ENCODE measurements around the gene TIMM10.
A peak's percentile ranks its signal among the peaks of the same experiment; 100 is the strongest.
"Not testable (repeated sequence)": the region's sequence is repeated elsewhere in the genome, so short reads cannot be mapped to it uniquely, and the experiment has no call there.

TIMM10 gene

GRCh38 chr11:57539342-57539741 lies 8.8 kb upstream of the TIMM10 start:
- Histone ChIP-seq H3K9ac (ENCODE audit: low read length) (no peak overlapping the region), H3K4me1 (ENCODE audit: control insufficient read depth, insufficient read depth, low read length) (no peaks in the 10 kb centered on the region), H3K36me3 (ENCODE audit: control insufficient read depth, insufficient read depth, low read length, severe bottlenecking) (no peaks in the 10 kb centered on the region), H3K4me3 (ENCODE audit: low read length) (no peak overlapping the region), H3K9me3 (ENCODE audit: control insufficient read depth, low read length) (no peaks in the 10 kb centered on the region), H3K27me3 (replicated peaks; ENCODE audit: control insufficient read depth, insufficient read depth, low read length) (no peaks in the 10 kb centered on the region)
- no peak for DNase-seq (ENCODE audit: low read depth)

DNA sequence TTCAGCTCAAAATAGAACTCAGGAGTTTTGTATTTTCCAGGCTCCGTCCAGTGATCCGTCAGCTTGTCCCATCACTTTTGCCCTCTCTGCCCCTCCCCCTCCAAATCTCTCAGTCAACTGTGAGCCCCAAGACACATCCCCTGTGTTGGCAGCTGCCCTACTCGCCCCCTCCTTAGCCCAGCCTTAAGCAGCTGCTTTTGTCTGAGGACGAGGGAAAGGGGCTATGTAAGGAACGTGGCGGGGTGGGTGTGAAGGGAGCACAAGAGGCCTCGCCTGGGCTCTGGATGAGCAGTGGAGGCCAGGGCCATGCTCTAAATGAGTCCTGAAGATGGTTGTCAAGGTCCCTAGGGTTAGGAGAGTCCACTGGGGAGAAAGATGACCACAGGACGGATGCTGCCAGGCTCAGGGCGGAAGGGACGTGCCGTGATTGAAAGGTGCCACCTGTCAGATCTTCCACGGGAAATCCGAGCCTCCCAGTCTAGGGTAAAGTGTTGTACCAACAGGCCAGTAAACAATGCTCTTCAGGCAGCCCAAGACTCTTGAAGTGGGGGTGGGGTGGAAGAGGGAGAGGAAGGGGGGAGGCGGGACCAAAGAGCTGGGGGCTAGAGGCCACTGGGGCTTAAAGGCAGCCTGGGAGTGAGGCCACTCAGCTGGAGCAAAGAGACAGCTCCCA lies 6.5 kb upstream of the TIMM10 start, which contains the start of gene SMTNL1:
Gene SMTNL1, plus strand, starts transcription at position 649 of the 673 bp plus-strand sequence. CDS start 5,048 bp downstream, outside the sequence.
- Histone ChIP-seq H3K4me3 (ENCODE audit: low read length) (no peak within 1 kb of the TSS), H3K27me3 (replicated peaks; ENCODE audit: control insufficient read depth, insufficient read depth, low read length) (no peaks in the 10 kb centered on the region), H3K36me3 (ENCODE audit: control insufficient read depth, insufficient read depth, low read length, severe bottlenecking) (no peaks in the 10 kb centered on the region), H3K4me1 (ENCODE audit: control insufficient read depth, insufficient read depth, low read length) (no peaks in the 10 kb centered on the region), H3K9me3 (ENCODE audit: control insufficient read depth, low read length) (no peaks in the 10 kb centered on the region), H3K9ac (ENCODE audit: low read length) (no peak within 1 kb of the TSS)
- no peak for DNase-seq (ENCODE audit: low read depth)

DNA sequence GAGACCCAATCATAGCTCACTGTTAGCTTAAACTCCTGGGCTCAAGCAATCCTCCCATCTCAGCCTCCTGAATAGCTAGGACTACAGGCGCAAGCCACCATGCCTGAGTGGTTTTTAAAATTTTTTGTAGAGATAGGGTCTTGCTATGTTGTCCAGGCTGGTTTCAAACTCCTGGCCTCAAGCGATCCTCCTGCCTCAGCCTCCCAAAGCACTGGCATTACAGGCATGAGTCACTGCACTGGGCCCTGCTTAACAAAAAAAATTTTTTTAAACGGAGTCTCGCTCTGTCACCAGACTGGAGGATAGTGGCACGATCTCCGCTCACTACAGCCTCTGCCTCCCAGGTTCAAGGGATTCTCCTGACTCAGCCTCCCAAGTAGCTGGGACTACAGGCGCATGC lies 3.9 kb upstream of the TIMM10 start:
- not testable (repeated sequence) for H3K9ac ChIP-seq (ENCODE audit: low read length); H3K4me3 ChIP-seq (ENCODE audit: low read length); DNase-seq (ENCODE audit: low read depth); H3K9me3 ChIP-seq (ENCODE audit: control insufficient read depth, low read length); H3K36me3 ChIP-seq (ENCODE audit: control insufficient read depth, insufficient read depth, low read length, severe bottlenecking); H3K27me3 ChIP-seq (replicated peaks; ENCODE audit: control insufficient read depth, insufficient read depth, low read length)
- peaks cover 11% of the 10 kb centered on the region for H3K4me1 ChIP-seq (ENCODE audit: control insufficient read depth, insufficient read depth, low read length)

GRCh38 chr11:57530215-57530595 lies 349 bp downstream of the TIMM10 start:
- Histone ChIP-seq H3K4me3 (ENCODE audit: low read length) (peak overlapping the region; percentile 99), H3K27me3 (replicated peaks; ENCODE audit: control insufficient read depth, insufficient read depth, low read length) (no peaks in the 10 kb centered on the region), H3K36me3 (ENCODE audit: control insufficient read depth, insufficient read depth, low read length, severe bottlenecking) (peaks cover 4% of the 10 kb centered on the region), H3K4me1 (ENCODE audit: control insufficient read depth, insufficient read depth, low read length) (peaks cover 14% of the 10 kb centered on the region), H3K9ac (ENCODE audit: low read length) (peak overlapping the region; percentile 98), H3K9me3 (ENCODE audit: control insufficient read depth, low read length) (no peaks in the 10 kb centered on the region)
- DNase-seq (ENCODE audit: low read depth), result no peak

- H3K4me1 ChIP-seq (ENCODE audit: control insufficient read depth, insufficient read depth, low read length), result peaks cover 14% of the 10 kb centered on the region
- H3K9me3 ChIP-seq (ENCODE audit: control insufficient read depth, low read length), result no peaks in the 10 kb centered on the region
- DNase-seq (ENCODE audit: low read depth), result no peak
- no peak overlapping the region for H3K4me3 ChIP-seq (ENCODE audit: low read length)
- no peak overlapping the region for H3K9ac ChIP-seq (ENCODE audit: low read length)
- H3K27me3 ChIP-seq (replicated peaks; ENCODE audit: control insufficient read depth, insufficient read depth, low read length), result no peaks in the 10 kb centered on the region
- H3K36me3 ChIP-seq (ENCODE audit: control insufficient read depth, insufficient read depth, low read length, severe bottlenecking), result peaks cover 4% of the 10 kb centered on the region
Observed at GRCh38 chr11:57529012-57529411, 1.5 kb downstream of the TIMM10 start.

DNA sequence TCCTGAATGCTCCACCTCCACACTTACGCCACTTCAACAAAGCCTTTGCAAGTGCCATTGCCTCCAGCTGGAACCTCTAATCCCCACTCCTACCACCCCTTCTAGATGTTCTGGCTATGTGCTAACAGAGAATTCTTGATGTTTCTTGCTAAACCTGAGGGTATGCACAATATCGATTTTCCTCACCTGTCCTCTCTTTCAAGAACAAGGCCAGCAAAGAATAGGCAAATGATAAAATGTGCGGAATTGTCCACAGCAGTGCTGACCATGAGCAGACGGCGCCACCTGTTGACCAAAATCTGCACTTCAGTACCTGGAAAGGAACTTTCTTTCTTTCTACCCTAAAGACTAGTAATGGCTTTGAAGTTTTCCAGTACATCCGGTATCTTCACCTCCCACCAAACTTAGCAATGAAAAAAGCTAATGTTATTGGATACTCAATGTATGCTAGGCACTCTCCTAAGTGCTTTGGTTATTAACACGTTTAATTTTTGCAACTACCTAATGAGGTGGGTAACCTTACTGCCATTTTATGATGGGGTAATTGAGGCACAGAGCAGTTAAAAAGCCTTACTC lies 3.4 kb downstream of the TIMM10 start:
- Histone ChIP-seq H3K4me1 (ENCODE audit: control insufficient read depth, insufficient read depth, low read length) (peaks cover 14% of the 10 kb centered on the region), H3K36me3 (ENCODE audit: control insufficient read depth, insufficient read depth, low read length, severe bottlenecking) (peaks cover 4% of the 10 kb centered on the region), H3K9me3 (ENCODE audit: control insufficient read depth, low read length) (no peaks in the 10 kb centered on the region), H3K4me3 (ENCODE audit: low read length) (no peak overlapping the region), H3K9ac (ENCODE audit: low read length) (no peak overlapping the region), H3K27me3 (replicated peaks; ENCODE audit: control insufficient read depth, insufficient read depth, low read length) (no peaks in the 10 kb centered on the region)
- DNase-seq (ENCODE audit: low read depth), result peak; percentile 81

DNA sequence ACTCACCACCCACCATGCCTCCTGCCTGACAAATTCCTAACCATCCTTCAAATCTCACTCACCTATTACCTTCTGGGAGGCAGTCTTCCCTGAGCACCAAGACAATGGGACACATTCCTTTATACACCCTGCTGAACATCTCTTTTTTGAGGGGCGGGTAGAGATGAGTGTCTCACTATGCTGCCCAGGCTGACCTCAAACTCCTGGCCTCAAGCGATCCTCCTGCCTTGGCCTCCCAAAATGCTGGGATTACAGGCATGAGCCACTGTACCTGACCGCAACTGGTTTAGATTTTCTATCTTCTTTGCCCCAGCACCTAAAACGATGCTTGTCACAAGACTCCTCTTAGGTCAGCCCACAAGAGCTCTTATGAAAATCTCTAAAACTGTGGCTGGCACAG lies 7.1 kb downstream of the TIMM10 start:
- H3K4me1 ChIP-seq (ENCODE audit: control insufficient read depth, insufficient read depth, low read length), result no peaks in the 10 kb centered on the region
- H3K9ac ChIP-seq (ENCODE audit: low read length), result no peak overlapping the region
- DNase-seq (ENCODE audit: low read depth), result no peak
- peaks cover under 1% of the 10 kb centered on the region for H3K36me3 ChIP-seq (ENCODE audit: control insufficient read depth, insufficient read depth, low read length, severe bottlenecking)
- no peaks in the 10 kb centered on the region for H3K9me3 ChIP-seq (ENCODE audit: control insufficient read depth, low read length)
- H3K27me3 ChIP-seq (replicated peaks; ENCODE audit: control insufficient read depth, insufficient read depth, low read length), result no peaks in the 10 kb centered on the region
- H3K4me3 ChIP-seq (ENCODE audit: low read length), result no peak overlapping the region

DNA sequence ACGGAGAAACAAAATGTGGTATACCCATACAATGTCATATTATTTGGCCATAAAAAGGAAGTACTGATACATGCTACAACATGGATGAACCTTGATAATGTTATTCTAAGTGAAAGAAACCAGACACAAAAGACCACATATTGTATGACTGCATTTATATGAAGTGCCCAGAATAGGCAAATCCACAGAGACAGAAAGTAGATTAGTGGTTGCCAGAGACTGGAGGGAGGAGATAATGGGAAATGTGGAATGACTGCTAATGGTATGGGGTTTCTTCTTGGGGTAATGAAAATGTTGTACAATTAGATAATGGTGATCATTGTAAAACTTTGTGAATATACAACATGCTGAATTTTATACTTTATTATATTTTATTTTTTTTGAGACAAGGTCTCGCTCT lies 9.4 kb downstream of the TIMM10 start:
- no peak for DNase-seq (ENCODE audit: low read depth)
- Histone ChIP-seq H3K9me3 (ENCODE audit: control insufficient read depth, low read length) (no peaks in the 10 kb centered on the region), H3K36me3 (ENCODE audit: control insufficient read depth, insufficient read depth, low read length, severe bottlenecking) (no peaks in the 10 kb centered on the region), H3K27me3 (replicated peaks; ENCODE audit: control insufficient read depth, insufficient read depth, low read length) (no peaks in the 10 kb centered on the region), H3K9ac (ENCODE audit: low read length) (no peak overlapping the region), H3K4me3 (ENCODE audit: low read length) (no peak overlapping the region), H3K4me1 (ENCODE audit: control insufficient read depth, insufficient read depth, low read length) (peaks cover under 1% of the 10 kb centered on the region)

- Histone ChIP-seq H3K9me3 (ENCODE audit: control insufficient read depth, low read length) (no peaks in the 10 kb centered on the region), H3K9ac (ENCODE audit: low read length) (peak overlapping the region; percentile 89), H3K4me1 (ENCODE audit: control insufficient read depth, insufficient read depth, low read length) (peaks cover 5% of the 10 kb centered on the region), H3K4me3 (ENCODE audit: low read length) (peak overlapping the region; percentile 94), H3K36me3 (ENCODE audit: control insufficient read depth, insufficient read depth, low read length, severe bottlenecking) (no peaks in the 10 kb centered on the region), H3K27me3 (replicated peaks; ENCODE audit: control insufficient read depth, insufficient read depth, low read length) (no peaks in the 10 kb centered on the region)
- DNase-seq (ENCODE audit: low read depth), result no peak
Observed at GRCh38 chr11:57516061-57516443, 14.5 kb downstream of the TIMM10 start.

DNA sequence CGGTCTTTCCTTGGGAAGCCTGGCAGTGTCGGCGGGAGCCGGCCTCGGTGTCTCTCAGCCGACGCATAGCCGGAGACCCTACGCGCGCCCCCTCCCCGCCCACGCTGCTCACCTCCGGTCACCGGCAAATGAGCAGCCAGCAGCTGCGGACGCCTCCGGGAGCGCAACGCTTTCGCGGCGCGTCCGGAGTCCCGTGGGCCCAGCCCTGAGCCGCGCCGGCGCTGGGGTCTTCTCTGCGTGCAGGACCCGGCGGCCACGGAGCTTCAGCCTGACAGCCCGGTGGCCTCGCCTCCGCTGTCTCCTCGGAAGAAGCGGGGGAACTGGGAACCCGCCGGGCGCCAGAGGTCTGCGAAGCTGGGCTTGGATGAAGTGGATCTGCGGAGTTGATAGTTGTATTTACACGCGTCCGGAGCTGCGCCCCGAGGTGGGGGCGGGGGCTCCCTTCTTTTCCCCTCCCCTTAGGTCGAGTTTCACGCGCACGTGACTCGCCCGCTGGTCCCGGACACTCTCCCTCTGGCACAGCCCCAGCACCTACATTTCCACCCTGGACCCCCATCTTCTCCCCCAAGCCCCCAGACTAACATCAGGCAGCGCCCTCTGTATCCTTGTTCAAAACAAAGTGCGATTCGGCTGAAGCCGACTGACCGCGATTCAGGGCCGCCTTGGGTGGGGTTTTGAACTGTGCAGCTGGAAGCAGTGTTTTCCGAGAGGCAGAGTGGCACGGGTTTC lies 15.1 kb downstream of the TIMM10 start, which contains the start of gene SLC43A1:
Gene SLC43A1, minus strand, starts transcription at position 371 of the 729 bp plus-strand sequence. CDS start 1,591 bp downstream, outside the sequence.
- H3K4me3 ChIP-seq (ENCODE audit: low read length), result peak within 1 kb of the TSS; percentile 94
- H3K36me3 ChIP-seq (ENCODE audit: control insufficient read depth, insufficient read depth, low read length, severe bottlenecking), result no peaks in the 10 kb centered on the region
- peaks cover 5% of the 10 kb centered on the region for H3K4me1 ChIP-seq (ENCODE audit: control insufficient read depth, insufficient read depth, low read length)
- H3K27me3 ChIP-seq (replicated peaks; ENCODE audit: control insufficient read depth, insufficient read depth, low read length), result no peaks in the 10 kb centered on the region
- peak within 1 kb of the TSS; percentile 89 for H3K9ac ChIP-seq (ENCODE audit: low read length)
- peak; percentile 76 for DNase-seq (ENCODE audit: low read depth)
- H3K9me3 ChIP-seq (ENCODE audit: control insufficient read depth, low read length), result no peaks in the 10 kb centered on the region

DNA sequence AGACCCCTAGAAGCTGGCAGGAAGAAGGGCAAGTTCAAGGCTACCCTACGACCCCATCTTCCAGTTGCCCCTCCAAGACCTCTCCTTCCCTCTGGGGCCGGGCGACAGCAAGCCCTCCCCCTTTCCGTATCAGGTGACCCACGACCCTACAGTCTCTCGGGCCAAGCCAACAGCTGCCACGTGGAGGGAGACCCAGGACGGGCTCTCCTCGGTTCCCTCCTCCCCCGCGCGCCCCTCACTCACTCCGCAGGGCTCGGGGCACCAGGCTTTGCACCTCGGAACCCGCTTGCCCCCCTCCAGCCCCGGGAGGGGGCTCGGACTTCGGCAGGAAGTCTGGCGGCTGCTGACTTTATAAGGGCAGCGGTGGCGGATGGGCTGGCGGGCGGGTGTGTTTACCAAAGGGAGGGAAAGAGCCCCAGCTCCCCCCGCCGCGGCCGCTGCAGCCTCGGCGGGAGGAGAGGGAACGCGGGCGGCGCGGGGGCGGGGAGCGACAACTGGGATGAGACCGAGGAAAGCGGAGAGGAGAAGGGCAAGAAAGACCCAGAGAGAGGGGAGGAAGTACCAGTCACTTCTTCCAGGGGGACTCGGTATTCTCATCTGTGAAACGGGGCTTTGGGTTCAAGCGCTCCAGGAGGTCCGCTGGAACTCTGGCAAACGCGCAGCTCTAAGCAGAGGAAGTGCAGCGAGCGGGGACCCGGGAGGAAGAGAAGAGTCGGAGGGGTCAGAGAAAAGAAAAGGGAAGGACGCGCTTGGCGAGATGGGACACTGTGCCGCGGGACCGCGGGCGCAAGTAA lies 15.8 kb downstream of the TIMM10 start:
- no peaks in the 10 kb centered on the region for H3K36me3 ChIP-seq (ENCODE audit: control insufficient read depth, insufficient read depth, low read length, severe bottlenecking)
- H3K9ac ChIP-seq (ENCODE audit: low read length), result peak overlapping the region; percentile 89
- peak overlapping the region; percentile 94 for H3K4me3 ChIP-seq (ENCODE audit: low read length)
- no peaks in the 10 kb centered on the region for H3K9me3 ChIP-seq (ENCODE audit: control insufficient read depth, low read length)
- H3K4me1 ChIP-seq (ENCODE audit: control insufficient read depth, insufficient read depth, low read length), result peaks cover 5% of the 10 kb centered on the region
- peak; percentile 67 for DNase-seq (ENCODE audit: low read depth)
- no peaks in the 10 kb centered on the region for H3K27me3 ChIP-seq (replicated peaks; ENCODE audit: control insufficient read depth, insufficient read depth, low read length)
